Stomach (tissue), 9 donors: Measurements from ENCODE around the gene WDR48. TPM values are rescaled to one million over a fixed set of nuclear protein-coding genes. Genes with fewer than 3 reads are reported as not detected.

Source experiments
- DNase-seq, 2 donors: peaks; one replicate each; pipeline versions ENCODE4 v3.0.0 to v3.0.0-alpha.2; 2013 to 2019
- H3K27ac ChIP-seq, 5 donors: fragments of 200-600 bp in 4 of 5; sonication (generic) in 4 of 5; one replicate each; pipeline ENCODE4 v1.5.1; 2013 to 2019; ENCODE audit warnings: mild to moderate bottlenecking in 1 of 5, moderate library complexity in 1 of 5
- H3K27me3 ChIP-seq, 3 donors: fragments of 200-600 bp; sonication (generic); one replicate each; pipeline ENCODE4 v1.5.1; 2017 to 2019; ENCODE audit warnings: mixed run types in 1 of 3
- H3K36me3 ChIP-seq, 4 donors: fragments of 200-600 bp; sonication (generic); 1 replicate in 3 of 4; 2 replicates in 1 of 4; pipeline ENCODE4 v1.5.1; 2016 to 2019
- H3K4me1 ChIP-seq, 4 donors: fragments of 200-600 bp; sonication (generic); one replicate each; pipeline ENCODE4 v1.5.1; 2016 to 2019
- H3K4me3 ChIP-seq, 4 donors: fragments of 200-600 bp; sonication (generic) in 3 of 4; one replicate each; pipeline ENCODE4 v1.5.1; 2016 to 2019; ENCODE audit warnings: mild to moderate bottlenecking in 1 of 4
- H3K9me3 ChIP-seq, 4 donors: fragments of 200-600 bp; sonication (generic); one replicate each; pipeline ENCODE4 v1.5.1; 2016 to 2019
- EP300 ChIP-seq: sonication (generic); formaldehyde crosslinking; IDR thresholded peaks from one replicate; pipeline ENCODE4 v1.6.1; 2017; ENCODE audit warnings: antibody characterized with exemption
- POLR2A ChIP-seq, 4 donors: fragments of 450-650 bp; IDR thresholded peaks; one replicate each; pipeline ENCODE4 v1.6.1; 2016; ENCODE audit warnings: antibody characterized with exemption in 4 of 4, control low read depth in 2 of 4, mild to moderate bottlenecking in 1 of 4, moderate library complexity in 1 of 4
- POLR2AphosphoS5 ChIP-seq, 3 donors: sonication (generic); formaldehyde crosslinking; IDR thresholded peaks; one replicate each; pipeline ENCODE4 v1.6.1; 2016; ENCODE audit warnings: antibody characterized with exemption in 3 of 3
- WGBS, 5 donors: extraction: QIAGEN DNeasy Blood & Tissue Kit in 3 of 5; methylation state at CpG; one replicate each; pipeline versions ENCODE4 v1.1.5 to v1.1.7; 2013 to 2018; 5-methylcytosine and 5-hydroxymethylcytosine counted together
- intact Hi-C: fragments of 100-400 bp; cut with DNase I; formaldehyde crosslinking; loops from one replicate; pipeline ENCODE4 v1.15.1; 2023; ENCODE audit warnings: low total_unique reads
- polyA plus RNA-seq, 3 donors: library from polyadenylated mRNA; stranded (reverse); fragments of 200-250 nt; gene quantifications; one replicate each; pipeline ENCODE4 v1.2.3, GENCODE V29; 2013
- total RNA-seq, 5 donors: library from RNA; depleted of rRNA; stranded (reverse); fragments of >200 nt; gene quantifications; one replicate each; pipeline versions ENCODE4 v1.1.0 to v1.2.3, GENCODE V29; 2014 to 2016
- TF ChIP-seq, protein P1 (sequence below), 7 experiments: fragments of 450-650 bp in 4 of 7; fragments of 200-600 bp in 3 of 7; sonication (generic) in 3 of 7; IDR thresholded peaks; one replicate each; pipeline ENCODE4 v1.5.1; 2016 to 2019; ENCODE audit warnings: antibody characterized with exemption in 7 of 7, control low read depth in 2 of 7, mild to moderate bottlenecking in 1 of 7
- donor health status: healthy with polysubstance abuse.
- donor health status: Bipolar disorder and iron deficiency.
- donor health status: healthy.

Gene WDR48
- total and polyA plus RNA-seq, 8 donors: 4.3 to 89.7 (median 13.4) TPM

DNA sequence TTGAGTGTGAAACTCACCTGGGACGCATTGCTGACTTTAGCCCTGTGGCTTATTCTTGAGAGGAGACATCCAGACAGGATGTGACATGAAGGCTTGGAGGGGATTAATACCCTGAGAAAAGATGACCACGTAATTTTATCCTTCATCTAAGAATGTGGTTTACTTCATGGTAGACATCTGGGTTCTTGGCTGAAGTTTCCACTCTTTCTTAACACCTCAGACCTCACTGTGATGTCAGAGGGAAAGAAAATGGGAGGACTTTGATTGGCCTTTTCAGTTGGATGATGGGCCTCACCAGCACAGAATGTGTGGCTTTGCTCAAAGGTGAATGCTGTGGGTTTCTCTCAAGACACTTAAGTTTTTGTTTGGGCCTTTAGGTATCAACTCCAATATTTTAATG, 39.1 kb downstream of the WDR48 start:
- H3K36me3 ChIP-seq: peaks cover 52 to 100% (median 100%) of the 10 kb centered on the region in 4 donors
- TF ChIP-seq POLR2AphosphoS5 (IDR thresholded peaks at IDR 0.05) (no peak), POLR2A (IDR thresholded peaks at IDR 0.05) (no peak), EP300 (no peak)
- TF ChIP-seq, protein P1, sequence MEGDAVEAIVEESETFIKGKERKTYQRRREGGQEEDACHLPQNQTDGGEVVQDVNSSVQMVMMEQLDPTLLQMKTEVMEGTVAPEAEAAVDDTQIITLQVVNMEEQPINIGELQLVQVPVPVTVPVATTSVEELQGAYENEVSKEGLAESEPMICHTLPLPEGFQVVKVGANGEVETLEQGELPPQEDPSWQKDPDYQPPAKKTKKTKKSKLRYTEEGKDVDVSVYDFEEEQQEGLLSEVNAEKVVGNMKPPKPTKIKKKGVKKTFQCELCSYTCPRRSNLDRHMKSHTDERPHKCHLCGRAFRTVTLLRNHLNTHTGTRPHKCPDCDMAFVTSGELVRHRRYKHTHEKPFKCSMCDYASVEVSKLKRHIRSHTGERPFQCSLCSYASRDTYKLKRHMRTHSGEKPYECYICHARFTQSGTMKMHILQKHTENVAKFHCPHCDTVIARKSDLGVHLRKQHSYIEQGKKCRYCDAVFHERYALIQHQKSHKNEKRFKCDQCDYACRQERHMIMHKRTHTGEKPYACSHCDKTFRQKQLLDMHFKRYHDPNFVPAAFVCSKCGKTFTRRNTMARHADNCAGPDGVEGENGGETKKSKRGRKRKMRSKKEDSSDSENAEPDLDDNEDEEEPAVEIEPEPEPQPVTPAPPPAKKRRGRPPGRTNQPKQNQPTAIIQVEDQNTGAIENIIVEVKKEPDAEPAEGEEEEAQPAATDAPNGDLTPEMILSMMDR (IDR thresholded peaks at IDR 0.05): no peak

DNA sequence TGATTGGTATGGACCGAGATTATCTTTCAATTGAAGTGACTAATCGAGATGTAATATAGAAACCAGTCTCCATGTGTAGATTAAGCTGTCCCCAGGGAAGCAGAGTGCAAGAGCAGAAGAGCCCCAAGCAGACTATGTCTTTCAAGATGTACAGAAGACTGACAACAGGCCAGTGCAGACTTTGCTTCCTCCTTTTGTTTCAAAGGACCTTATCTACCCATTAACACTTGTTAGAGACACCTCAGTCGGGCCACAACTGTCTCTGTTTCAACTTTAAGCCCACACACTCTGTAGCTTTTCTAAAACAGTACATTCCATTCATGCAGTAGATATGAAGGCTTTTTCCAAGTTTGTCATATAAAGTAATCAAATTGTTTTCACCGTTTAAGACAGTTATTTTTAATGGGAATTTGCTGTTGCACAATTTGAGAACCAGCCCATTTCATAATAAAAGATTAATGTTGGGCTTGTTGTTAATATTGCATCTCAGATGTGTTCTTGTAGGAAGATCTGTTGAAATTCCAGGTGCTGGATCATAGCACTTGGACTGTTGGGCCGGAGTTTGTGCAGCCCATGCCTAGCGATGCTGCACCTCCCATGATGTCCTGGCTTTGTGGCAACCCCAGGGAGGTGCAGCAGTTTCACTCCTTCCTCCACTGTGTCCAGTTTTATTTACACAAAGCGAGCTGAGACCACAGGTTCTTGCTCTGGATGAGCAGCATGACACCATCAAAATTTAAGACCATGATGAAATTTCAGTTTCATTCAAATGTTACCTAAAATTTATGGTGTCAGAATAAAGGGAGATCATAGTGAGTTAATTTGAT, 43.2 kb downstream of the WDR48 start:
- DNase-seq: no peak
- intact Hi-C loops: no loop called here
- Histone ChIP-seq H3K4me3 (no peak overlapping the region), H3K4me1 (peaks cover 0 to 19% (median 0%) of the 10 kb centered on the region in 4 donors), H3K9me3 (no peaks in the 10 kb centered on the region), H3K27ac (no peak overlapping the region), H3K36me3 (peaks cover 55 to 100% (median 100%) of the 10 kb centered on the region in 4 donors), H3K27me3 (no peaks in the 10 kb centered on the region)
- no peak for TF ChIP-seq POLR2A (IDR thresholded peaks at IDR 0.05)
- TF ChIP-seq POLR2AphosphoS5 (IDR thresholded peaks at IDR 0.05): no peak
- TF ChIP-seq, protein P1 (IDR thresholded peaks at IDR 0.05): no peak
- no peak for TF ChIP-seq EP300
- WGBS, 5 donors: 79 to 86% (median 82%) methylated on average over 7 of the region's 7 CpGs

More for the DNA sequence above, 39.1 kb downstream of the WDR48 start:
- H3K27me3 ChIP-seq: no peaks in the 10 kb centered on the region
- no peak overlapping the region for H3K4me3 ChIP-seq
- intact Hi-C loops: no loop called here
- no peaks in the 10 kb centered on the region for H3K9me3 ChIP-seq
- DNase-seq: no peak
- 88 to 98% (median 90%) methylated on average over 2 of the region's 2 CpGs for WGBS, 5 donors
- no peak overlapping the region for H3K27ac ChIP-seq
- H3K4me1 ChIP-seq: peaks cover 0 to 6% (median 0%) of the 10 kb centered on the region in 4 donors

DNA sequence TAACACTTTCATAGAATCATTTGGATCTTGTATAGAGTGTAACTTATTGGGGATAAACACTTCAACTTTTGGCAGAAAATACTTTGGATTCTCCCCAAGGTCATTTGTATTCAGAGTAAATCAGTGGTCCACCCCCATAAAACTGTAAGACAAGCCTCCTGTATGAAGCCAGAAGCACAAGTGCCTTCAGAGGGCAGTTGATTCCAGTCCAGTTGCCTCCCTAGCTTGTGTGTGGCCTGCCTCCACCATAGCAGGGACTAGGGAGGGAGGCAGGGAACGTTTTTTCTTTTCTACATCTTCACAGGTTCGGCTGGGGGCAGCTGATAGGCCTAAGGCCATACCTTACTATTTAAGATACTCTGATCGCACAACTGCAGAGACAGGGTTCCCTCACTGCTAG, 44.0 kb downstream of the WDR48 start:
- Histone ChIP-seq H3K36me3 (peaks cover 61 to 100% (median 100%) of the 10 kb centered on the region in 4 donors), H3K4me3 (no peak overlapping the region), H3K9me3 (no peaks in the 10 kb centered on the region), H3K27ac (peak overlapping the region in 1 of 5 donors; percentile 11), H3K4me1 (peaks cover 0 to 21% (median 0%) of the 10 kb centered on the region in 4 donors), H3K27me3 (no peaks in the 10 kb centered on the region)
- WGBS, 5 donors: 63 to 80% (median 68%) methylated on average over 3 of the region's 3 CpGs
- TF ChIP-seq POLR2AphosphoS5 (IDR thresholded peaks at IDR 0.05) (no peak), EP300 (no peak), POLR2A (IDR thresholded peaks at IDR 0.05) (no peak)
- TF ChIP-seq, protein P1 (IDR thresholded peaks at IDR 0.05): no peak
- no peak for DNase-seq
- intact Hi-C loops: no loop called here

DNA sequence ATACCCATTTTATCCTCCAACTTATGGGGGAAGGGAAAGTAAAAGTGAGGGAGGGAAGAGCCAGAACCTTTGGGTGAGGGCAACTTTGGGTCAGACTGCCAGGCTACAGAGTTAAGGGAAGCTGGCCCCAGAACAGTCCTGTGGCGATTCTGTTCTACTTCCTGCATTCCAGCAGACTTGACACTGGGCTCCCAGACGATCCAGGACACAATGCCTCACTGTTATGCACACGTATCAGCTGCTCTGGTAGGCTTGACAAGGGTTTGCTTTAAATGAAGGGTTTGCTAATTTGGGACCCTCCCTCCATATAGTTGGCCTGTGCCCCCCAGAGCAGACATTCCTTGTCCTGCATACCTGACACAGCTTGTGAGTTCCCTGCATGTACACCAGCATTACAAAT, 45.0 kb downstream of the WDR48 start:
- TF ChIP-seq POLR2AphosphoS5 (IDR thresholded peaks at IDR 0.05) (no peak), EP300 (no peak), POLR2A (IDR thresholded peaks at IDR 0.05) (no peak)
- TF ChIP-seq, protein P1 (IDR thresholded peaks at IDR 0.05): no peak
- H3K27ac ChIP-seq: peak overlapping the region in 4 of 5 donors; percentile 15 to 39 (median 28)
- peak in 1 of 2 donors; percentile 37 for DNase-seq

More for the DNA sequence above, 45.0 kb downstream of the WDR48 start:
- no peak overlapping the region for H3K4me3 ChIP-seq
- intact Hi-C loops: no loop called here
- H3K27me3 ChIP-seq: no peaks in the 10 kb centered on the region
- peaks cover 0 to 30% (median 5%) of the 10 kb centered on the region in 4 donors for H3K4me1 ChIP-seq
- WGBS, 5 donors: 17 to 41% (median 23%) methylated on average over 3 of the region's 3 CpGs
- H3K36me3 ChIP-seq: peaks cover 63 to 96% (median 93%) of the 10 kb centered on the region in 4 donors
- H3K9me3 ChIP-seq: no peaks in the 10 kb centered on the region
